K562 (cell line): Measurements from ENCODE around the gene GALE. TPM values are rescaled to one million over a fixed set of nuclear protein-coding genes. Genes with fewer than 3 reads are reported as not detected.

Experiments used
- ATAC-seq: fragments of 200-7000 bp; cut with Tn5 transposase; 3 replicates; pipeline ENCODE4 v1.9.1; 2020; ENCODE audit warnings: moderate library complexity
- BruUV-seq: library from RNA; stranded (reverse); fragments of 400-500 nt; replicated peaks from 2 replicates; lab custom pipeline; 2021; lab: Mats Ljungman, UMichigan
- CTCF ChIA-PET: fragments of 300-600 bp; formaldehyde crosslinking; extraction: SDS; loops from one replicate; lab custom pipeline; 2021; ENCODE audit warnings: low intra/inter-chr PET ratio; lab: Yijun Ruan, JAX
- POLR2A ChIA-PET: fragments of 300-600, 350-650 bp; sonication (Branson Sonifier 250); formaldehyde crosslinking; extraction: SDS; loops from one replicate; lab custom pipeline; 2021; ENCODE audit warnings: antibody characterized with exemption, inconsistent platforms; lab: Yijun Ruan, JAX
- DNase-seq, 4 experiments: peaks; one replicate each; pipeline versions ENCODE4 v3.0.0 to v3.0.0-alpha.2; 2011 to 2018; ENCODE audit warnings: low spot score in 3 of 4, mixed read lengths in 3 of 4; ENCODE audit errors: extremely low read depth in 1 of 4
- FAIRE-seq: peaks from 2 replicates; lab custom pipeline; 2011; peaks lifted over from hg19 to GRCh38; lab: Jason Lieb, UNC
- H2AFZ ChIP-seq: 2 replicates; pipeline ENCODE4 v1.6.0; 2011; ENCODE audit warnings: low read depth, low read length, control low read depth, inconsistent platforms
- H3K27ac ChIP-seq: fragments of 200-600 bp; 3 replicates; pipeline ENCODE4 v1.8.0; 2011; ENCODE audit warnings: low read depth, mild to moderate bottlenecking, control low read depth, inconsistent platforms, low read length, moderate library complexity, mixed read lengths; ENCODE audit errors: extremely low read depth
- H3K27me3 ChIP-seq, 2 experiments: fragments of 300-600 bp in 1 of 2; 2 replicates in 1 of 2; 3 replicates in 1 of 2; pipeline versions ENCODE4 v1.6.0 to v1.8.0; 2011; ENCODE audit warnings: inconsistent platforms in 2 of 2, low read length in 2 of 2, mild to moderate bottlenecking in 1 of 2, mixed read lengths in 1 of 2, moderate library complexity in 1 of 2; ENCODE audit not compliant: control insufficient read depth in 2 of 2, insufficient read depth in 2 of 2
- H3K36me3 ChIP-seq: fragments of 300-600 bp; 3 replicates; pipeline ENCODE4 v1.8.0; 2011; ENCODE audit warnings: mild to moderate bottlenecking, low read length, inconsistent platforms; ENCODE audit not compliant: control insufficient read depth, insufficient read depth
- H3K4me1 ChIP-seq, 2 experiments: fragments of 200-600 bp in 1 of 2; replicated peaks in 1 of 2; 2 replicates in 1 of 2; 3 replicates in 1 of 2; pipeline versions ENCODE4 v1.5.1 to v1.8.0; 2011; ENCODE audit warnings: inconsistent platforms in 2 of 2, low read length in 2 of 2, mild to moderate bottlenecking in 1 of 2, mixed read lengths in 1 of 2, moderate library complexity in 1 of 2; ENCODE audit not compliant: control insufficient read depth in 2 of 2, insufficient read depth in 2 of 2
- H3K4me2 ChIP-seq: 2 replicates; pipeline ENCODE4 v1.6.1; 2011; ENCODE audit warnings: low read length, control low read depth, inconsistent platforms, mixed read lengths; ENCODE audit not compliant: insufficient read depth
- H3K4me3 ChIP-seq: fragments of 200-600 bp; sonication (generic), shearing (Covaris generic); 2 replicates; pipeline ENCODE4 v1.5.1; 2016; ENCODE audit warnings: control low read depth, inconsistent platforms
- H3K79me2 ChIP-seq: fragments of 200-600 bp; 3 replicates; pipeline ENCODE4 v1.8.0; 2011; ENCODE audit warnings: low read length, inconsistent platforms; ENCODE audit not compliant: control insufficient read depth, insufficient read depth
- H3K9ac ChIP-seq, 2 experiments: 2 replicates each; pipeline versions ENCODE4 v1.6.0 to v1.6.1; 2011; ENCODE audit warnings: low read depth in 2 of 2, low read length in 2 of 2, control low read depth in 1 of 2, inconsistent platforms in 1 of 2, mild to moderate bottlenecking in 1 of 2, mixed read lengths in 1 of 2; ENCODE audit not compliant: insufficient read depth in 1 of 2
- H3K9me1 ChIP-seq: one replicate; pipeline ENCODE4 v1.6.0; 2011; ENCODE audit warnings: inconsistent platforms, mild to moderate bottlenecking, low read length, moderate library complexity; ENCODE audit not compliant: control insufficient read depth, insufficient read depth
- H3K9me3 ChIP-seq: replicated peaks from 2 replicates; pipeline ENCODE4 v1.5.1; 2011; ENCODE audit warnings: low read depth, low read length, inconsistent platforms; ENCODE audit not compliant: control insufficient read depth, insufficient read depth
- H4K20me1 ChIP-seq: replicated peaks from 2 replicates; pipeline ENCODE4 v1.6.1; 2011; ENCODE audit warnings: low read length, inconsistent platforms, mixed read lengths; ENCODE audit not compliant: control insufficient read depth, insufficient read depth
- AFF4 ChIP-seq: sonication (generic); formaldehyde crosslinking; IDR thresholded peaks from 2 replicates; pipeline ENCODE4 v1.8.0; 2023; ENCODE audit warnings: mild to moderate bottlenecking, missing genetic modification reagents
- CC2D1A ChIP-seq: fragments of 450-650 bp; IDR thresholded peaks from 2 replicates; pipeline ENCODE4 v1.6.1; 2017; ENCODE audit warnings: mild to moderate bottlenecking
- FOS ChIP-seq: IDR thresholded peaks from 3 replicates; pipeline ENCODE4 v1.6.1; 2011; ENCODE audit not compliant: insufficient read length; ENCODE audit errors: extremely low read depth
- MGA ChIP-seq: fragments of 450-650 bp; IDR thresholded peaks from 2 replicates; pipeline ENCODE4 v1.6.1; 2016; ENCODE audit warnings: mild to moderate bottlenecking, moderate library complexity
- POLR2H ChIP-seq: IDR thresholded peaks from 2 replicates; pipeline ENCODE4 v1.6.1; 2016; ENCODE audit warnings: missing genetic modification characterization, low read depth, mild to moderate bottlenecking, control low read depth, missing compliant biosample characterization, moderate library complexity
- SRSF3 ChIP-seq: fragments of 200-400 bp; formaldehyde crosslinking; IDR thresholded peaks from 2 replicates; pipeline ENCODE4 v1.6.1; 2016; ENCODE audit warnings: mild to moderate bottlenecking, low read length, moderate library complexity; ENCODE audit not compliant: insufficient read depth
- YBX1 ChIP-seq: fragments of 450-650 bp; IDR thresholded peaks from 2 replicates; pipeline ENCODE4 v1.7.1; 2016; ENCODE audit warnings: mild to moderate bottlenecking
- WGBS: fragments of 100-300 bp; shearing (Covaris generic); methylation state at CpG from one replicate; pipeline ENCODE4 v1.1.6; 2016; ENCODE audit warnings: low coverage, mixed read lengths; ENCODE audit not compliant: insufficient coverage; ENCODE audit errors: missing lambda C conversion rate; 5-methylcytosine and 5-hydroxymethylcytosine counted together
- in situ Hi-C: fragments of 300-500 bp; cut with MboI; formaldehyde crosslinking; loops from 4 replicates; pipeline ENCODE4 v1.15.0; 2018; ENCODE audit warnings: inconsistent platforms, mixed read lengths
- intact Hi-C: fragments of 100-400 bp; cut with micrococcal nuclease; formaldehyde crosslinking; loops from 2 replicates; pipeline ENCODE4 v1.14.2; 2022
- polyA plus RNA-seq, 8 experiments: library from polyadenylated mRNA; depleted of rRNA in 4 of 8; stranded (reverse) in 5 of 8; unstranded in 3 of 8; fragments of >200 nt; fragmentation: Nextera tagmentation in 2 of 8; fragmentation: Illumina TruSeq in 1 of 8; extraction: Ambion mirVana in 2 of 8; extraction: Trizol in 1 of 8; gene quantifications; 2 replicates each; pipeline versions ENCODE4 v1.2.1 to v1.2.3, GENCODE V29; 2011 to 2014; ENCODE audit warnings: inconsistent platforms in 1 of 8, missing spikeins in 1 of 8
- total RNA-seq, 7 experiments: library from RNA; depleted of rRNA in 6 of 7; stranded (reverse); fragments of >200 nt in 6 of 7; fragmentation: Illumina TruSeq in 2 of 7; extraction: Trizol in 2 of 7; gene quantifications; 2 replicates each; pipeline versions ENCODE4 v1.2.1 to v1.2.3, GENCODE V29; 2011 to 2021; ENCODE audit warnings: low replicate concordance in 1 of 7

The GALE gene
- total and polyA plus RNA-seq, 9 of the 15 experiments (the other 6 are each of a cell fraction or from before 2014, with no cell fraction given): 8.4 to 139 (median 88.3) TPM

DNA sequence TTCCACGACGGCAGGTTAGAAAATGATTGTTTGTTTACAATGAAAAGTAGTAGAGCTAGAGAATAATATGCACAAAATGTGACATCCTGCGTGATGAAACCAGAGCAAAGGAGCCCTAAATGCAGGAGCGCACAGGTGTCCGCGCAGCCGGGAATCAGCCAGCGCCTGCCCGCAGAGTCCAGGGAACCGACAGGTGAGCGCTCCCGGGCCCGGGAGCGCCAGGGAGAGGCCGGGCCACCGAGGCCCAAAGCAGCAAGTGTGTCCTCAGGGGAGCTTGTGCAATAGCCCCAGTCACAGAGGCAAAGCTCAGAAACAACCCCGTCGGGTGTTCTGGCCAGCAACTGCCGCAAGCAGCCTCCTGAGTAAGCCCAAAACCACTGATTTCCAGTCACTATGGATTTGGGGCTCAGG, 789 bp upstream of the GALE start:
- Histone ChIP-seq H3K4me1 (peaks cover 21 to 35% of the 10 kb centered on the region in 2 experiments), H3K4me2 (peak overlapping the region; percentile 96), H2AFZ (peak overlapping the region; percentile 69), H3K9me1 (peaks cover 5% of the 10 kb centered on the region), H3K9me3 (no peaks in the 10 kb centered on the region), H4K20me1 (no peaks in the 10 kb centered on the region), H3K36me3 (peaks cover 30% of the 10 kb centered on the region; the same call in 2 of the 3 replicates), H3K79me2 (peaks cover 24% of the 10 kb centered on the region), H3K4me3 (peak overlapping the region; percentile 80), H3K9ac (peak overlapping the region; percentile 93 to 98), H3K27me3 (no peaks in the 10 kb centered on the region), H3K27ac (peak overlapping the region; percentile 74)
- no peak for FAIRE-seq
- WGBS: 26% methylated on average over 19 of the region's 19 CpGs
- BruUV-seq: TSS peak; percentile 61
- in situ Hi-C loops: no loop called here
- 0 out of 3 replicates have a peak, but pooled peaks have one; percentile 0 for ATAC-seq
- ChIA-PET POLR2A (interaction anchor here (0.6 to 6.8 kb wide), 11 partner anchors 10 to 884 kb away, joined by 3 to 71 read pairs (median 3); partner anchors contain the start of genes LYPLA2, PITHD1 and PNRC2), CTCF (no interaction called here)
- intact Hi-C loops: loop anchor here (2.0 kb wide), 1 partner anchor 29 kb away; no protein-coding TSS in a partner anchor
- no peak for DNase-seq
- TF ChIP-seq AFF4 (CRISPR knock-in tag): peak; percentile 8; the same call in 1 of the 2 replicates
- TF ChIP-seq SRSF3: no peak
- no peak for TF ChIP-seq YBX1
- TF ChIP-seq MGA: peak; percentile 56
- 0 out of 2 replicates have a peak, but pooled peaks have one; percentile 37 for TF ChIP-seq POLR2H
- no peak for TF ChIP-seq CC2D1A
- no peak for TF ChIP-seq FOS
